ENCODE results near the gene MYOG. TPM values are rescaled to one million over a fixed set of nuclear protein-coding genes. Genes with fewer than 3 reads are reported as not detected.

Gene MYOG
- total RNA-seq, 2 experiments from 2014 or later = not detected

- TF ChIP-seq, protein P1, sequence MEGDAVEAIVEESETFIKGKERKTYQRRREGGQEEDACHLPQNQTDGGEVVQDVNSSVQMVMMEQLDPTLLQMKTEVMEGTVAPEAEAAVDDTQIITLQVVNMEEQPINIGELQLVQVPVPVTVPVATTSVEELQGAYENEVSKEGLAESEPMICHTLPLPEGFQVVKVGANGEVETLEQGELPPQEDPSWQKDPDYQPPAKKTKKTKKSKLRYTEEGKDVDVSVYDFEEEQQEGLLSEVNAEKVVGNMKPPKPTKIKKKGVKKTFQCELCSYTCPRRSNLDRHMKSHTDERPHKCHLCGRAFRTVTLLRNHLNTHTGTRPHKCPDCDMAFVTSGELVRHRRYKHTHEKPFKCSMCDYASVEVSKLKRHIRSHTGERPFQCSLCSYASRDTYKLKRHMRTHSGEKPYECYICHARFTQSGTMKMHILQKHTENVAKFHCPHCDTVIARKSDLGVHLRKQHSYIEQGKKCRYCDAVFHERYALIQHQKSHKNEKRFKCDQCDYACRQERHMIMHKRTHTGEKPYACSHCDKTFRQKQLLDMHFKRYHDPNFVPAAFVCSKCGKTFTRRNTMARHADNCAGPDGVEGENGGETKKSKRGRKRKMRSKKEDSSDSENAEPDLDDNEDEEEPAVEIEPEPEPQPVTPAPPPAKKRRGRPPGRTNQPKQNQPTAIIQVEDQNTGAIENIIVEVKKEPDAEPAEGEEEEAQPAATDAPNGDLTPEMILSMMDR (conservative IDR thresholded peaks at IDR 0.05; ENCODE audit: low read length) = no peak
- no peak for TF ChIP-seq EZH2phosphoT487 (IDR thresholded peaks at IDR 0.05; ENCODE audit: borderline replicate concordance, low read depth, low read length)
- H3K36me3 ChIP-seq (ENCODE audit: insufficient read depth, low read length) = no peaks in the 10 kb centered on the region
- BruUV-seq (replicated peaks) = no TSS peak
- H3K9me2 ChIP-seq (ENCODE audit: insufficient read depth, low read length) = no peaks in the 10 kb centered on the region
- no peak overlapping the region for H2AFZ ChIP-seq (ENCODE audit: low read length)
- H4K20me1 ChIP-seq (ENCODE audit: insufficient read depth, low read length) = no peaks in the 10 kb centered on the region
- H3K4me2 ChIP-seq (ENCODE audit: low read length) = no peak overlapping the region
- H3K79me2 ChIP-seq (ENCODE audit: insufficient read depth, low read depth, low read length) = no peaks in the 10 kb centered on the region
- H3K4me3 ChIP-seq (ENCODE audit: low read depth, low read length, poor library complexity, severe bottlenecking) = no peak overlapping the region
- DNase-seq (ENCODE audit: low spot score) = no peak
- POLR2A ChIA-PET = interaction anchor here (1.3 kb wide), 1 partner anchor 9 kb away, joined by 3 read pairs; no protein-coding TSS in a partner anchor
- intact Hi-C loops (cut with micrococcal nuclease; ENCODE audit: unreplicated experiment) = no loop called here
- no peak overlapping the region for H3K27ac ChIP-seq (ENCODE audit: low read depth, low read length, poor library complexity, severe bottlenecking)
- H3K9me3 ChIP-seq (ENCODE audit: low read length) = no peaks in the 10 kb centered on the region
- CTCF ChIA-PET (ENCODE audit: unreplicated experiment) = no interaction called here
- H3K4me1 ChIP-seq (ENCODE audit: insufficient read depth, low read length, poor library complexity, severe bottlenecking) = no peaks in the 10 kb centered on the region
Observed at GRCh38 chr1:203131548-203132200, 45.9 kb upstream of the MYOG start.

- Histone ChIP-seq H3K36me3 (ENCODE audit: insufficient read depth, low read length) (no peaks in the 10 kb centered on the region), H3K79me2 (ENCODE audit: insufficient read depth, low read depth, low read length) (no peaks in the 10 kb centered on the region), H3K27ac (ENCODE audit: low read depth, low read length, poor library complexity, severe bottlenecking) (no peak overlapping the region), H3K9me2 (ENCODE audit: insufficient read depth, low read length) (no peaks in the 10 kb centered on the region), H2AFZ (ENCODE audit: low read length) (no peak overlapping the region), H3K4me2 (ENCODE audit: low read length) (no peak overlapping the region), H3K4me3 (ENCODE audit: low read depth, low read length, poor library complexity, severe bottlenecking) (no peak overlapping the region), H4K20me1 (ENCODE audit: insufficient read depth, low read length) (no peaks in the 10 kb centered on the region), H3K4me1 (ENCODE audit: insufficient read depth, low read length, poor library complexity, severe bottlenecking) (no peaks in the 10 kb centered on the region), H3K9me3 (ENCODE audit: low read length) (no peaks in the 10 kb centered on the region)
- intact Hi-C loops (cut with micrococcal nuclease; ENCODE audit: unreplicated experiment) = no loop called here
- no peak for TF ChIP-seq EZH2phosphoT487 (IDR thresholded peaks at IDR 0.05; ENCODE audit: borderline replicate concordance, low read depth, low read length)
- TF ChIP-seq, protein P1 (conservative IDR thresholded peaks at IDR 0.05; ENCODE audit: low read length) = no peak
- ChIA-PET CTCF (ENCODE audit: unreplicated experiment) (no interaction called here), POLR2A (interaction anchor here (0.7 to 0.9 kb wide), 2 partner anchors 17 to 349 kb away, joined by 3 read pairs; no protein-coding TSS in a partner anchor)
- no peak for DNase-seq (ENCODE audit: low spot score)
- BruUV-seq (replicated peaks) = no TSS peak
Observed at GRCh38 chr1:203130358-203130985, 44.7 kb upstream of the MYOG start.
